Esophagus mucosa (tissue), 1 donor: ENCODE data around the gene LIM2. TPM values are rescaled to one million over a fixed set of nuclear protein-coding genes. Genes with fewer than 3 reads are reported as not detected.
A peak's percentile ranks its signal among the peaks of the same experiment; 100 is the strongest.
"Not testable (repeated sequence)": the region's sequence is repeated elsewhere in the genome, so short reads cannot be mapped to it uniquely, and the experiment has no call there.

Experiments
- ATAC-seq: fragments of 200-7000 bp; cut with Tn5 transposase; one replicate; pipeline ENCODE4 v1.9.1; 2020
- total RNA-seq: library from RNA; stranded (reverse); gene quantifications from one replicate; pipeline ENCODE4 v1.2.4, GENCODE V29; 2023
- donor health status: DM: yes; HTN: yes; CAD: no.

The LIM2 gene, protein sequence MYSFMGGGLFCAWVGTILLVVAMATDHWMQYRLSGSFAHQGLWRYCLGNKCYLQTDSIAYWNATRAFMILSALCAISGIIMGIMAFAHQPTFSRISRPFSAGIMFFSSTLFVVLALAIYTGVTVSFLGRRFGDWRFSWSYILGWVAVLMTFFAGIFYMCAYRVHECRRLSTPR
- not detected for total RNA-seq

DNA sequence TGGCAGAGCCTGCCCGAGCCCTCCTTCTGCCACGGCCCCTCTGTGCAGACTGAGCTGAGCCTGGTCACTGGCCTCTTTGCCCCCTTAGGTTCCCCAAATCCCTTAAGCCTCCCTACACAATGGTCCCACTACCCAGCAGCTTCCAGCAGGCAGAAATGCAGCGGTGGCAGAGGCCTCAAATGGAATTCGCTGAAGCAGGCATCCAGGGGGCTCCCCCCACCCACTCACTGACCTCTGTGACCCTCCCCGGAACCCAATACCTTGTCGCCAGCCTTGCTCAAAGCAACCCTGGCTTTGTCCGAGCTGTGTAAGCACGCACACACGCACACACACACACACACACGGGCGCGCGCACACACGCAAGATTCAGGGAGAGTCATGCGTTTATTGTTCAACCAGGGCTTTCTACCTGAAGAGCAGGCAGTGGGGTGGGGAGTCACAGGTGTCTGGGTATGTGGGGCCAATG is at the start of gene LIM2:
LIM2 (minus strand) TSS at position 51 of the 466 bp plus-strand sequence. CDS start 531 bp downstream, outside the sequence.
- ATAC-seq, result peak; percentile 21

DNA sequence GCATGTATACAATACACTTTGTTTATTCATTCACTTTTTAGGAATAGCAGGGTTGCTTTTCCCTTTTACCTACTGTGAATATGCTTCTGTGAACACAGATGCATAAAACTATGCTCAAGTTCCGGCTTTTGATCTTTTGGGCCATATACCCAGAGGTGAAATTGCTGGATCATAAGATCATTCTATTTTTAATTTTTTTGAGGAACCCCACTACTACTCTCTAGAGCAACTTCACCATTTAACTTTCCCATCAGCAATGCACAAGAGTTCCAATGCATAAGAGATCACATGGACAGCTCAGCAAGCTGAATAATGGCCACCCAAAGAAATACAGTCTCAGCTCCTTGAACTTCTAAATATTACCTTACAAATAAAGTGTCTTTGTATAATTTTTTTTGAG is 46.7 kb upstream of the LIM2 start:
- no peak for ATAC-seq

DNA sequence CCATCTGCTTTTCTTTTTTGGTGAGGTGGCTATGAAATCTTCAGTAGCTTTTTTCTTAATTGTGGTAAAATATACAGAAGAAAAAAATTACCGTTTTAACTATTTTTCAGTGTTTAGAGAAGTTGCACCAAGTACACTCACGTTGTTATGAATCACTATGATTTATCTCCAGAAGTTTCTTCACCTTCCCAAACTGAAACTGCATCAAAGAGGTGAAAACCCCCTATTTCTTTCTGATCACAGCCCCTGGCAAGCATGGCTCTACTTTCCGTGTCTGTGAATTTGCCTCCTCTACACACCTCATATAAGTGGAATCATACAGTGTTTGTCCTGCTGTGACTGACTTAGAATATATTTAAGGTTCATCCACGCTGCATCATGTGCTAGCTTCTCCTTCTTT is 45.3 kb upstream of the LIM2 start:
- ATAC-seq, result no peak

DNA sequence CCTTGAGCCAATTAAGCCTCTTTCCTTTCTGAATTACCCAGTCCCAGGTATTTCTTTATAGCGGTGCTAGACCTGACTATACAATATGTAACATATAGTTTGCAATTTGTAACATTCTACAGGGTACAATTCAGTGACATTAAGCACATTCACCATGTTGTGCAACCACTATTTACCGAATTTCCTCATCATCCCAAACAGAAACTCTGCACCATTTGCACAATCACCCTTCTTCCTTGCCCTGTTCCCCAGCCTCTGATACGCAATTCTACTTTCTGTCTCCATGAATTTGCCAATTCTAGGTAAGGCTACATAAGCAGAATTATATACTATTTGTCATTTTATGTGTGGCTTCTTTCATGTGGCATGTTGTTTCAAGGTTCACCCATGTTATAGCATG is 43.4 kb upstream of the LIM2 start:
- ATAC-seq, result no peak

DNA sequence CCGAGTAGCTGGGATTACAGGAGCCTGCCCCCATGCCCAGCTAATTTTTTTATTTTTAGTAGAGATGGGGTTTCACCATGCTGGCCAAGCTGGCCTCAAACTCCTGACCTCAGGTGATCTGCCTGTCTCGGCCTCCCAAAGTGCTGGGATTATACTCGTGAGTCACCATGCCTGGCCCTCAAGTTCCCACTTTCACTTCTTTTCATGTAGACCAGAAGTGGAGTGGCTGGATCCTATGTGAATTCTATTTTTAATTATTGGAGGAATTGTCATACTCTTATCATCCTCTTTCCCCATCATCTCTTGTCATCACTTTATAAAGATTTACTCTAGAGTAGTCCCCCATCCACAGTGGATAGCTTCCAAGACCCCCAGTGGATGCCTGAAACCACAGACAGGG is 42.4 kb upstream of the LIM2 start:
- ATAC-seq, result no peak

DNA sequence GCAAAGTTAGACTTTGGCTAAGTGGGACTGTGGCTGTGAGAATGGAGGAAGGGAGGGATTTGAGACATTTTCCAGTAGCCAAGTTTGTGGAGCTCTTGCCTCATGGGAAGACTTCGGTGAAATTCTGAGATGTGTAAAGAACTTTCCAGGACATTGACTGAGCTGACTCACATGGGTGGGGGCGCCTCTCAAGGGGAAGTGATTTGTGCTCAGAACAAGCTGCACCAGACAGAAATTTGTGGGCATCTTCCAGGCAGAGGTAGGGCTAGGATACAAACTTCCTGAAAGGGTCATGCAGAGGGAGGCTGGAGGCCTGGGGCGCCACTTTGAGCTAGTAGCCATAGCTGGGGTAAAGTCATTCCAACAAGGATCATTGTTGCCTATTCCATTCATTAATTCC is 39.4 kb upstream of the LIM2 start:
- no peak for ATAC-seq

DNA sequence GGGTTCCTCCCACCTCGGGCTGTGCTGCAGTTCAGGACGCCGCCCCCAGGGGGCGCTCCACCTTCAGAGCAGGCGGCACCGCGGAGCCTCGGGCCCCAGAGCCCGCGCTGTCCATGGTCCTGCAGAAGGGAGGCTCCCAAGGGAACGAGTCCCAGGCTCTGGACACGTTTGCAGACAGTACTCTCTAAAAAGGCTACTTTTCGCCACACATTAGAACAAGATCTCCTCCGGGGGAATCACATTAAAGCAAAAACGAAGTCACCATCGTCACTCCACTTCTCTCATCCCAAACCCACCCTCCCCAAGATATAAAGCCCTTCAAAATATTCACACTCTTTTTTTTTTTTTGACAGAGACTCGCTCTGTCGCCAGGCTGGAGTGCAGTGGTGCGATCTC is 34.3 kb upstream of the LIM2 start:
- ATAC-seq, result peak; percentile 95

DNA sequence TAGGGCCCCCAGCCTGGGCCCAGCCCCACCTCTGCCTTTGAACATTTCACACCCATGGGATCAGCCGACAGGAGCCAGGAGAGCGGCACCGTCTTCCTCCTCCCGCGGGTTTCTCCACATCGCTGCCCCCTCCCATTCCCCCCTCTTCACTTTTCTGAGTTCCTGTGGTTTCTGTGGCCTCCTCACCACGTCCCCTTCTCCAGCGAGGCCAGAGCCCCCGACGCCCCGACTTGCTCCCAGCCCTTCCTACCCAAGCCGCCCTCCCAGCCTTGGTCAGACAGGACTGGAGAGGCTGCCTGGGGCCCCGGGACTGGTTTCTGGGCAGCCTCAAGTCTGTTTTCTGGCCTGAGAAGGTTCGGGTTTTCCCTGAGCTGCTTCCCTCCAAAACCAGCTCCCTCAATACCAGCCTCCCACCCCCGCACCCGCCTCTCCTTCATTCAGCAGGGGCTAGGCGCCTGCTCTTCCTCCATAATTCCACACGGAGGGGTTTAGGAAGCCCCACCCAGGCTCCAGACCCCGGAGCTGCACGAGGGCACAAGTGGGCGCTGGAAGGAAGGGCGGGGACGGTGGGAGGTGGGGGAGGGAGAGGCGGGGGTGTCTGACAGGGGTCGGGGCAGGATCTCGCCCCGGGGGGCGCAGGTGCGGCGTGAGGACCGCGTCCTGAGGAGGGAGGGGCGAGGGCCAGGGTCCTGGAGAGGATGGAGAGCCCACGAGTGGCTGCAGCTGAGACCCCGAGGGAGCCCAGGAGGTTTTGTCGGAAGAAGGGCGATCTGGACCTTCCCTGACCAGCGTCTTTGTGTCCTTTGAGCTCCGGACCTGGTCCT is 33.7 kb upstream of the LIM2 start:
- ATAC-seq, result no peak

DNA sequence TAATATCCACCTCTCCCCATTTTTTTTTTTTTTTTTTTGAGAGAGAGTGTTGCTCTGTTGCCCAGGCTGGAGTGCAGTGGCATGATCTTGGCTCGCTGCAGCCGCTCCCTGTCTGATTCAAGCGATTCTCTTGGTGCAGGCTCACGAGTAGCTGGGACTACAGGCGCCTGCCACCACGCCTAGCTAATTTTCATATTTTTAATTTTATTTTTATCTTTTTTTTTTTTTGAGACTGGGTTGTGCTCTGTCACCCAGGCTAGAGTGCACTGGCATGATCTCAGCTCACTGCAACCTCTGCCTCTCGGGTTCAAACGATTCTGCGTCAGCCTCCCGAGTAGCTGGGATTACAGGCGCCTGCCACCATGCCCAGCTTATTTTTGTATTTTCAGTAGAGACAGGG is 32.7 kb upstream of the LIM2 start:
- ATAC-seq, result not testable (repeated sequence)

DNA sequence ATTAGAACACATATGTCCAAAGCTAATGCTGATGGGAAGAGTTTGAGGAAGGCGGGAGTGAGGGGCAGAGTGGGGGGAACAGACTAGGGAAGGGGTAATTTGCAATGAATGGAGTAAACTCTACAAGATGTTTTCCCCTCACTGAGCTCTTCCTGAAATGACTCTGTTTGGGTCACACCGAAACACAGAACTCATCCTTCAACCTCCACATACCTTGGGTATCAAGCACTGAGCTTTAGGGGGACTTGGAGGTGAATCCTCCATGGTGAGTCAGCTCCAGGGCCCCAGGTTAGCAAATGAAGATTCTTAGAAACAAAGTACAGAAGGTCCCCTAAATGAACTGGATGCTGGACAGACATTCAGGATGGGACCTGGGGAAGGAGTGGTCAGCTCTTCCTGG is 30.9 kb upstream of the LIM2 start:
- no peak for ATAC-seq

DNA sequence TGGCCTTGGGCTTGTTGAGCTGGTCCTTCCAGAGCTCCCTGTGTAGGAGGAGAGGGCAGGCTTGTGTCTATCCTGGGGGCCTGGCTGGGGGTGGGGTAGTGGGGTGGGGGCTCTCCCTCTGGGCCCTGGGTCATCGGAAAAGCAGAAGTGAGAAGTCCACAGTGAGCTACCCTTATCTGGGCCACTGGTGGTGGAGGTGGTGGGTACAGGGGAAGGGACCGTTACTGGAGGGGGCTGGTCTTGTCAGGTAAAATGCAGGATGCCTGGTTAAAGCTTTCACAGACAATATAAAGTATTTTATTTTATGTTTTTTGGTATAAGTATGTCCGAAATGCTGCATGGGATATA is 30.0 kb upstream of the LIM2 start:
- ATAC-seq, result peak; percentile 16

DNA sequence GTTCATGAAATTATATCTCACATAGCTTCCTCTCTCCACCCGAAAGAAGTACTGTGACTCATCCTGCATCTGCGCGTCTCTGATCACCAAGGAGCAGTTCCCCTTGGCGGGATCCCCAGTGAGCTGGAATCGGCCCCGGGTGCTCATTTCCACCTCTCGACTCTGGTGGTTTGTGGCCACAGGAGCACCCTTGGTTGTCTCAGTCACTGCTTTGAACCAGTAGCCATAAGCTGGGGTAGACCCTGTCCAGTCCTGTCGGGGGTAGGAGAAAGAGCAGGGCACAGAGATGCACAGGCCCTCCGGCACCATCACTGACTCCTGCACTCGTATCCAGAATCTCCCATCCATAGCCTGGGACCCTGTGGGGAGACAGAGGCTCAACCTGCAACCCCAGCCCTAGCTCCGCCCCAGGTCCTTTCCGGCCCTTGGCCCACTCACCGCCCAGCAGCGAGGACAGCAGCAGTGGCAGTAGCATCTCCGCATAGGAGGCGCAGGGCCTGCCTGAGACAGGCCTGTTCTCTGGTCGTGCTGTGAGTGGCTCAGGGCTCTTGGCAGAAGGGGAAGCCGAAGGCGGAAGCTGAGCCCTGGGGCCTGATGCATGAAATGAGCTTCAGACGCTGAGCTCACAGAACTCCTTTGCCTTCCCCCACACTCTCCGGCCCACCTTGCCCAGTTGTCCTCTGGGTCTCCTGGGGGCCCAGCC is 29.5 kb upstream of the LIM2 start, which contains the start of gene SIGLEC10:
SIGLEC10 (minus strand) TSS at position 536 of the 703 bp plus-strand sequence; CDS start at position 475, 61 bp downstream.
- ATAC-seq, result peak; percentile 44

DNA sequence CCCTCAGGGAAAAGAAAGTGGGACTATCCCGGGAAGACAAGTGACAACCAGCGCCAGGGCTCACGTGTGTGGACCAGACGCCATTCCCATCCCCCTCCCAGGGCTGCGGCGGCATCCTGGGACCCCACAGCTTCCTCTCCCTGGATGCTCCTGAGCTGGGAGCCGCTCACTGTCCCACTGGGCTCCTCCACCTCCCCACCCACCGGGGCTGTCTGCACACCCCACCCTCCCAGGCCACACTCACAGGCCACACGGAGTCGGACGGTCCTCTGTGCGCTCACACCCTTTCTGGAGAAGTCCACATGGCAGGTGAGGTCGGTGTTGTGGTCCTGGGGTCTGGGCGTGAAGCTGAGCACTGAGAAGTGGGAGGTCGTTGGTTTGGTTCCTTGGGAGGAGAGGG is 28.6 kb upstream of the LIM2 start:
- not testable (repeated sequence) for ATAC-seq

DNA sequence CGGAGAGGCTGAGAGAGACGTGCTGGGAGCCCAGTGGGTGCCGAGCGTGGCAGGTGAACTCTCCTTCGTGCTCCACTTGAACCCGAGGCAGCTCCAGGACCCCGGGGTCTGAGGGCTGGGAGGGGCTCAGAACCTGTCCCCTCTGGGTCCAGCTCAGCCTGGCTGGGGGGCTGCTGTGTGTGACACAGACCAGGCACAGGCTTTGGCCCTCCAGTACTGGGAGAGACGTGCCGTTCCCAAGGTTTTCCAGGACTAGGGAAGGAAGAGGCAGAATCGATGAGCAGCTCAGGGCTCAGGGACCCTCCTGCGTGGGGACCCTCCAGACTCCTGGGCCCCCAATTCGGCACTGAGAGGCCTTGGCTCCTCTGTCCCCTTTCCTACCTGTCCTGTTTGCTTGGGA is 27.4 kb upstream of the LIM2 start:
- ATAC-seq, result no peak

DNA sequence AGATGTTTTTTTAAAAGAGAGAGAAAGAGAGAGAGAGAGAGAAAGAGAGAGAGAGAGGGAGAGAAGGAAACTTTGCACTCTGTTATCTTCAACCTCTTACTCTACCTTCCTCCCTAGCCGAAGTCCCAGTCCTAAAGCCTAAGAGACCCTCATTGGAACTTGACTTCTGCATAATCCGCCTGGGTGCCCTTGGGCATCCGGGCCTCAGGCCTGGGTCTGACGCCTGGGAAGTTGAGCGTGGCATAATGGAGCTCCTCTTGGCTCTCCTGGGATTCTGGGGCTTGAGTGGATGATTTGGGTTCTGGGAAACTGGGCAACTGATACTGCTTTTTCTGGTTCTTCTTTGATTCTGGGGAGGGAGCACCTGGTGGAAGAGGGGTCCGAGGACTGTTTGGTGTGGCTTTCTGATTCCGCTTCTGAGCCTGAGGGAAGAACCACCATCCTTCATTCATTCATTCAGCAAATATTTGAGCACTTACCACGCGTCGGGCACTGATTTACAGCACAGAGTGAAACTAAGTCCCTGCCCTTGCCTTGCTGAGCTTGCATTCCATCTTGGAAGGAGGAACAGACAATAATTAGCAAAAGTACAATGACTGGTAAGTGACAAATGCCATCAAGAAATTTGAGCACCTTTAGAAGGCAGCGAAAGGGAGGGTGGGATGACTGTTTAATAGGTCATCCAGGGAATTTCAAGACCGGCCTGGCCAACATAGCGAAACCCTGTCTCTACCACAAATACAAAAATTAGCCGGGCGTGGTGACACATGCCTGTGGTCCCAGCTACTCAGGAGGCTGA is 23.4 kb upstream of the LIM2 start:
- no peak for ATAC-seq

DNA sequence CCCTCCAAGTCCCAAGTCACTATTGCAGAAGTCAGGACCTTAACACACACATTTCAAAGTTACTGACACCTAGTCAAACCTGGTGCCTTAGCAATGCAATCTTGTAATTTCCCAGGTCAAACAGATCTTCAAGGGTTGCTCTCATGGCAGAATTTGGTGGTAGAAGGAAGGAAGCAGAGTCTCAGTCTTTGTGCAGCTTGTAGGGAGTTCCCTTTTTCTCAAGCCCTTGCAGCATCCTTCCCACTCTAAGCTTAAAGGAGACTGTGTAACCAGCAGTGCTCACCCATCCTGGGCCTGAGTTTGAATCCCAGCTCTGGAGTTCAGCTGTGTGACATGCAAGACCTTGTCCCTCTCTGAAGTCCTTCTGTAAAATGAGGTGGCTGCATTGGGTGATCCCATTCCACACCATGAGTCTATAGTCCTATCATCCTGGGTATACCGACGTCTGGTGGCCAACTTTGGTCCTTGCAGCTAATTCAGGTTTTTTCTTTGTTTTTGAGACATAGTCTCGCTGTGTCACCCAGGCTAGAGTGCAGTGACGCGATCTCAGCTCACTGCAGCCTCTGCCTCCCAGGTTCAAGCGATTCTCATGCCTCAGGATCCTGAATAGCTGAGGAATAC is 19.8 kb upstream of the LIM2 start:
- ATAC-seq, result peak; percentile 79

DNA sequence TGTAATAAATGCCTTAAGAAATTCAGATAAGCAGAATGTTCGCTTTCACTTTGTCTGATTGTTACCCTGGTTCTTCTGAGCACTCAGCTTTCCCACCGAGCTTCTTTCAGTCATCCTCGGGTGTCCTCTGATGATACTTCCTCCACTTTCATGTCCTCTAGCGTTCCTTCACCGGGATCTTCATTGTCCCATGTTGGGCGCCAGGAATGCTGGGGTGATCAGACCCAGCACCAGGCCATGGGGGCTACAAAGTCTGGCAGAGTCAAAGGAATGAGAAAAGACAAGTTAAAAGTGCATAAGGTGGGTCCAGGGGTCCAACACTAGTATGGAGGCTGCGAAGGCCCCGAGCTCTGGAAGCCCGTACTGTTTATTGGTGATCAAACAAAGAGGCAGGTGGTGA is 14.3 kb upstream of the LIM2 start:
- ATAC-seq, result no peak

DNA sequence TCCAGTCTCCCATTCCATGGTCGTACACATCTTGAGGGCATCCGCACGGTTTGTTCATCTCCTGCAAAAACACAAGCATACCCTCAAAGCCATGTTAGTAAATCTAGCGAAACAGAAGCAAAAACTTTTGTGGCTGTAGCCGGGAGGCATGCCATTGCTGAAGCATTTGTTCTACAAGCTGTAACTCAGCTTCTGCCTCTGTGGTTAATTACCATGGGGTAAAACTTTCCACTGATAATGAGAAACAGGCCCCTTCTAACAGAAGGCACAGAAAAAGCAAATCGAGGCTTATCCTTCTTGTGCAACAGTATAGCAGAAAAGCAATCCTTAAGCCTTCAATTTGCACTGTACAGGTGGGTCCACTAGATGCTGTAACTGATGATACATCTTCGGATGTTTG is 12.2 kb upstream of the LIM2 start:
- ATAC-seq, result not testable (repeated sequence)

DNA sequence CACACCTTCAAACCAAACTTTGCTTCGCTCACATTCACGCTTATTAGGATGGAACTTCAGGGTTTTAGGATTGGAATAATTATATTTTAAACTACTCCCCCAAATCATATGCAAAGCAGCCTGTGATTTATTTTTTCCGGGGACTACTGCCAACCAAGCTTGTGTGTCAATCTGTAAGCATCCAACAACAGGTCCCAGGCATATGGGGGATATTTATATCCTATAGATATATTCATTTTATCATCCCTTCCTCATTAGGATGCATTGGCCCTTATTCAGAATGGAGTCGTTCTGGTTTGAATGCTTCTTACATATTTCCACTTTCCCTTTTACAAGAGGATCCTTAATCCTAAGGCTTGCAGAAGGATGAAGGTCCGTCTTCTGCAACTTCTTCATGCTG is 11.5 kb upstream of the LIM2 start:
- no peak for ATAC-seq

DNA sequence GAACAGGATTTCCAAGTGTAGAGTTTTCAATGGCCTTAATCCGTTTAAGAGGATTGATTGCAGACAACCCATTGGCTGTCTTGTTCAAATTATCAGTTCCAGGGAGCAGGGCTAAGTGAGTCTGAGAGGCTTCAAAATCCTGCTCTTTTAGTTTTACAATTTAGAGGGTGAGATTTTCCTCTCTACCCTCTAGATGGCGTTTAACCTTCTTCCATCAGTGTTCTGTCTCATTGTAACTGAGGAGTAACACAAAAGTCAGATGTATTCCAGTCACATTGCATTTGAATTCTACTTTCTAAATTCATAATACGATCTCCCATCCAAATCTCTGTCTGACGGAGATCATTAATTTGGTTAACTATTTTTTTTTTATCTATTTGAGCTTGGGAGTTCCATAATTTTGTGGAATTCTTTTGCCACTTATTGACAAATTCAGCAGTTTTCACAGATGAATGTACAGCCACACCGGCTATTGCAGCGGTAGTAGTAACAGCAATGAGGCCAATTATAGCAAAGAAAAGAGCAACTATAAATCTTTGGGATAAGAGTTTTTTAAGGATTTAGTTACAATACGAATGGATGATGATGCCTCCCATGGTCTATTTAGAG is 10.4 kb upstream of the LIM2 start:
- no peak for ATAC-seq

DNA sequence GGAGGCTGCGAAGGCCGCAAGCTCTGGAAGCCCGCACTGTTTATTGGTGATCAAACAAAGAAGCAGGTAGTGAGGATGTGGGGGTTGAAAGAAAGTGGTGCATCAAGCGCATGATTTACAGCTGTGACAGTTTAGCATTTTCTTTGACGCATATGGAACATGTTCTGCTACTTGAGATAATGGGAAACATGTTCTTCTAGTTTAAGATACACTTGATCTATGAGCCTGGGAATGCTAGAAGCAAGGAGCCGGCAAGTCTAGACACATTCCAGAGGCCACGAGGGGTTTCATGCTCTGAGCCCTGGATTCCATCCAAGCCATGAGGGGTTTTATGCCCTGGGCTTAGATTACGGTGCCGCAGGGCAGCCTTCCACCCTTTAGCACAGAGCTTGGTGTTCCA is 9.7 kb upstream of the LIM2 start:
- ATAC-seq, result not testable (repeated sequence)

DNA sequence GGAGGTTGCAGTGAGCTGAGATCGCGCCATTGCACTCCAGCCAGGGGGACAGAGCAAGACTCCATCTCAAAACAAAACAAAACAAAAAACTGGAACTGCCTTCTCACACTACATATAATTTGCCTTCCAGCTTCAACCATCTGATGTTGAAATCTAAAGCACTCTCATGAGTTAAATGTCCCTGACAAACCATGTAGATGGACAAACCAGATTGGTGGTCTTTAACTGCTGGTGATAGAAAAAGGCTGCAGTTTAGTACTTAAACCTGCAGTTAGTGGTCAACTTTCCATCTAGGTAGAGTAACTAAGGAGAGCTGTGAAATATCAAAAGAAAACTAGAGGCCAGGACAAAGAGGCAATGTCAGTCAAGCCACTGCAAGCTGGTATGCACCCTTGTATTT is 8.4 kb upstream of the LIM2 start:
- ATAC-seq, result no peak
